CD14-positive monocyte (primary cell): ENCODE data around the gene PRM2. TPM values are rescaled to one million over a fixed set of nuclear protein-coding genes. Genes with fewer than 3 reads are reported as not detected.

Experiments used
- DNase-seq, 3 donors: peaks; one replicate each; pipeline ENCODE4 v3.0.0-alpha.2; 2011 to 2022
- H2AFZ ChIP-seq: 2 replicates; pipeline ENCODE4 v1.6.0; 2012; ENCODE audit warnings: mild to moderate bottlenecking, low read depth, low read length, inconsistent platforms; ENCODE audit not compliant: insufficient read depth, poor library complexity, severe bottlenecking
- H3K27ac ChIP-seq, 2 donors: 1 replicate in 1 of 2; 2 replicates in 1 of 2; pipeline ENCODE4 v1.5.1; 2012 to 2013; ENCODE audit warnings: low read length in 2 of 2, control low read depth in 1 of 2, inconsistent platforms in 1 of 2, low read depth in 1 of 2, mild to moderate bottlenecking in 1 of 2
- H3K27me3 ChIP-seq, 2 donors: one replicate each; pipeline versions ENCODE4 v1.6.0 to v1.6.1; 2011 to 2013; ENCODE audit warnings: low read length in 2 of 2; ENCODE audit not compliant: control insufficient read depth in 2 of 2, insufficient read depth in 2 of 2
- H3K36me3 ChIP-seq, 2 donors: replicated peaks in 1 of 2; 1 replicate in 1 of 2; 2 replicates in 1 of 2; pipeline versions ENCODE4 v1.5.1 to v1.6.1; 2012 to 2013; ENCODE audit warnings: low read length in 2 of 2, control low read depth in 1 of 2, inconsistent platforms in 1 of 2, mild to moderate bottlenecking in 1 of 2; ENCODE audit not compliant: insufficient read depth in 2 of 2, control insufficient read depth in 1 of 2
- H3K4me1 ChIP-seq, 2 donors: 1 replicate in 1 of 2; 2 replicates in 1 of 2; pipeline versions ENCODE4 v1.5.1 to v1.6.1; 2012 to 2013; ENCODE audit warnings: low read length in 2 of 2, control low read depth in 1 of 2, inconsistent platforms in 1 of 2, mild to moderate bottlenecking in 1 of 2, moderate library complexity in 1 of 2; ENCODE audit not compliant: insufficient read depth in 2 of 2, control insufficient read depth in 1 of 2
- H3K4me2 ChIP-seq: replicated peaks from 2 replicates; pipeline ENCODE3; 2012; ENCODE audit warnings: low read length, moderate library complexity, mild to moderate bottlenecking; ENCODE audit not compliant: poor library complexity, severe bottlenecking; ENCODE audit errors: extremely low read depth
- H3K4me3 ChIP-seq, 3 experiments: fragments of 200-600 bp in 1 of 3; sonication (generic) in 1 of 3; replicated peaks in 1 of 3; 1 replicate in 2 of 3; 2 replicates in 1 of 3; pipeline ENCODE4 v1.5.1; 2011 to 2013; ENCODE audit warnings: low read length in 3 of 3, mild to moderate bottlenecking in 3 of 3, control low read depth in 2 of 3, low read depth in 2 of 3, inconsistent platforms in 1 of 3, moderate library complexity in 1 of 3
- H3K79me2 ChIP-seq: 2 replicates; pipeline ENCODE4 v1.6.0; 2012; ENCODE audit warnings: mild to moderate bottlenecking, control low read depth, inconsistent platforms, low read length, moderate library complexity; ENCODE audit not compliant: insufficient read depth
- H3K9ac ChIP-seq: 2 replicates; pipeline ENCODE4 v1.6.0; 2017; ENCODE audit warnings: low read length, mild to moderate bottlenecking; ENCODE audit not compliant: insufficient read depth, poor library complexity, severe bottlenecking
- H3K9me3 ChIP-seq, 2 donors: replicated peaks in 1 of 2; 1 replicate in 1 of 2; 2 replicates in 1 of 2; pipeline versions ENCODE4 v1.5.1 to v1.6.1; 2012 to 2013; ENCODE audit warnings: low read length in 2 of 2, control low read depth in 1 of 2; ENCODE audit not compliant: control insufficient read depth in 1 of 2, insufficient read depth in 1 of 2
- H4K20me1 ChIP-seq: 2 replicates; pipeline ENCODE4 v1.6.0; 2012; ENCODE audit warnings: mild to moderate bottlenecking, low read length, control low read depth, moderate library complexity; ENCODE audit not compliant: insufficient read depth
- H3K27ac Mint-ChIP-seq, 7 donors: one replicate each; pipeline ENCODE4 v1.8.0; 2020; ENCODE audit warnings: mild to moderate bottlenecking in 7 of 7, mixed read lengths in 7 of 7, moderate library complexity in 6 of 7, inconsistent platforms in 2 of 7
- H3K27me3 Mint-ChIP-seq, 3 donors: one replicate each; pipeline ENCODE4 v1.8.0; 2021 to 2022; ENCODE audit warnings: low read depth in 3 of 3, mild to moderate bottlenecking in 3 of 3, mixed read lengths in 3 of 3, moderate library complexity in 3 of 3, inconsistent platforms in 1 of 3
- H3K36me3 Mint-ChIP-seq, 2 donors: one replicate each; pipeline ENCODE4 v1.8.0; 2020; ENCODE audit warnings: mixed read lengths in 2 of 2, inconsistent platforms in 1 of 2, mild to moderate bottlenecking in 1 of 2
- H3K4me1 Mint-ChIP-seq: one replicate; pipeline ENCODE4 v1.8.0; 2020; ENCODE audit warnings: mild to moderate bottlenecking, mixed read lengths
- H3K4me3 Mint-ChIP-seq, 2 donors: one replicate each; pipeline ENCODE4 v1.8.0; 2020; ENCODE audit warnings: mild to moderate bottlenecking in 2 of 2, mixed read lengths in 2 of 2, moderate library complexity in 1 of 2
- H3K9me3 Mint-ChIP-seq, 7 donors: one replicate each; pipeline ENCODE4 v1.8.0; 2020 to 2022; ENCODE audit warnings: mixed read lengths in 7 of 7, mild to moderate bottlenecking in 6 of 7, moderate library complexity in 6 of 7, inconsistent platforms in 2 of 7
- WGBS: methylation state at CpG from one replicate; pipeline ENCODE4 v1.1.5; 2013; ENCODE audit warnings: missing lambda C conversion rate; ENCODE audit not compliant: insufficient coverage; 5-methylcytosine and 5-hydroxymethylcytosine counted together
- intact Hi-C, 2 donors: fragments of 100-400 bp; cut with micrococcal nuclease; formaldehyde crosslinking; loops; one replicate each; pipeline versions ENCODE4 v1.15.0 to v1.15.1; 2023
- polyA plus RNA-seq, 3 donors: library from polyadenylated mRNA; depleted of rRNA in 1 of 3; unstranded in 2 of 3; stranded (reverse) in 1 of 3; fragments of 300-500 nt in 2 of 3; fragments of >200 nt in 1 of 3; fragmentation: Illumina TruSeq in 2 of 3; gene quantifications; 1 replicate in 2 of 3; 2 replicates in 1 of 3; pipeline ENCODE4 v1.2.3, GENCODE V29; 2012 to 2021
- TF ChIP-seq, protein P1 (sequence below): fragments of 200-600 bp; IDR thresholded peaks from one replicate; pipeline ENCODE4 v1.8.0; 2022; ENCODE audit warnings: antibody characterized with exemption, mild to moderate bottlenecking

PRM2 gene
- polyA plus RNA-seq, 3 donors, result not detected

DNA sequence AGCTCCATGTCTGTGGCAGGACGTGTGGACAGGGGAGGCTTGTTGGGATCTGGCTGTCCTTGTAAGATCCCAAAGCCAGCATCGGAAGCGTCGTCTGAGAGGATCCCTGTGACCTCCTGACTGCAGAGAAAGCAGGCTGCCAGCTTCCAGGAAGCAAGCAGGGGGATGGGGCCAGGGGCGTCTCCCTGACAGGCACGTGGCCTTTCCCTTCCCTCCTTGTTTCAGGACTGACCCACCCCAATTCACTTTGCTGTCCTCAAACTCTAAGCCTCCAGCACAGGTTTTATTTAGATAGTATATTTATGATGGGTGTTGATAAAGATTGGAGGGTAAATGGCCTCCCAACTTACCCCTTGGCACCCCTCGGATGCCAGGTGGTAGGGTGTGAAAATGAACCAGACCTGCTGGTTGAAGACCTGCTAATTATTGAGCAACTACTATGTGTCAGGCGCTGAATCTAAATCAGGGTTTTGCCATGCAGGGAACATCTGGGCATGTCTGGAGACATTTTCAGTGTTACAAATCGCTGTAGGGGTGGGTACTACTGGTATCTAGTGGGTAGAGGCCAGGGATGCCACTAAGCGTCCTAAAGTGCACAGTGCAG, 44.8 kb downstream of the PRM2 start:
- no peak overlapping the region for H3K4me2 ChIP-seq
- H3K4me3 ChIP-seq, result no peak overlapping the region
- H3K9me3 ChIP-seq, result no peaks in the 10 kb centered on the region
- 81% methylated on average over 7 of the region's 10 CpGs for WGBS
- no peaks in the 10 kb centered on the region for H4K20me1 ChIP-seq
- intact Hi-C loops, result loop anchor here in 1 of 2 donors (5.0 kb wide), 1 partner anchor 551 kb away; no protein-coding TSS in a partner anchor
- H3K27me3 ChIP-seq, result no peaks in the 10 kb centered on the region
- Mint-ChIP-seq H3K9me3 (peaks cover 0 to 3% (median 0%) of the 10 kb centered on the region in 7 donors), H3K4me3 (no peak overlapping the region), H3K27ac (no peak overlapping the region), H3K36me3 (no peaks in the 10 kb centered on the region), H3K4me1 (peaks cover 36% of the 10 kb centered on the region), H3K27me3 (peaks cover 4 to 15% (median 7%) of the 10 kb centered on the region in 3 donors)
- H3K27ac ChIP-seq, result no peak overlapping the region
- H2AFZ ChIP-seq, result no peak overlapping the region
- no peak for DNase-seq
- no peaks in the 10 kb centered on the region for H3K36me3 ChIP-seq
- H3K79me2 ChIP-seq, result no peaks in the 10 kb centered on the region
- H3K9ac ChIP-seq, result no peak overlapping the region
- H3K4me1 ChIP-seq, result peaks cover 31 to 34% of the 10 kb centered on the region in 2 donors
- TF ChIP-seq, protein P1, sequence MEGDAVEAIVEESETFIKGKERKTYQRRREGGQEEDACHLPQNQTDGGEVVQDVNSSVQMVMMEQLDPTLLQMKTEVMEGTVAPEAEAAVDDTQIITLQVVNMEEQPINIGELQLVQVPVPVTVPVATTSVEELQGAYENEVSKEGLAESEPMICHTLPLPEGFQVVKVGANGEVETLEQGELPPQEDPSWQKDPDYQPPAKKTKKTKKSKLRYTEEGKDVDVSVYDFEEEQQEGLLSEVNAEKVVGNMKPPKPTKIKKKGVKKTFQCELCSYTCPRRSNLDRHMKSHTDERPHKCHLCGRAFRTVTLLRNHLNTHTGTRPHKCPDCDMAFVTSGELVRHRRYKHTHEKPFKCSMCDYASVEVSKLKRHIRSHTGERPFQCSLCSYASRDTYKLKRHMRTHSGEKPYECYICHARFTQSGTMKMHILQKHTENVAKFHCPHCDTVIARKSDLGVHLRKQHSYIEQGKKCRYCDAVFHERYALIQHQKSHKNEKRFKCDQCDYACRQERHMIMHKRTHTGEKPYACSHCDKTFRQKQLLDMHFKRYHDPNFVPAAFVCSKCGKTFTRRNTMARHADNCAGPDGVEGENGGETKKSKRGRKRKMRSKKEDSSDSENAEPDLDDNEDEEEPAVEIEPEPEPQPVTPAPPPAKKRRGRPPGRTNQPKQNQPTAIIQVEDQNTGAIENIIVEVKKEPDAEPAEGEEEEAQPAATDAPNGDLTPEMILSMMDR, result no peak

DNA sequence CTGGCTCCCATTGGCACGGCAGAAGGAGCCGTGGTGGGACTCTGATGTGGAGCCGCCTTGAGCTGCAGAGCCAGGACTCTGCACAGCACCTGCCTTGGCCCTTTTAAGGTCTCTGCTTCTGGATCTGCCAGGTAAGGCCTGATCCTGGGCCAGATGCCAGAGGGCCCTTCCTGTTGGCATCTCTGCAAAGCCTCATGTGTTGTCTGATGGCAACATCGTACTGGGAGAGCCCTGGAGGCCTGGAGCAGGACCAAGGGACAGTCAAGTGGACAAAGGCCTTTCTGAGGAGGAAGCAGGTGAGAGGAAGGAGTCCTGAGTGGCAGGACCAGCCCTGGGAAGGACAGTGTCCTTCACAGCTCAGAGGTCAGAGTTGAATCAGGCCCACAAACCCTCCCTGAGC, 46.4 kb downstream of the PRM2 start:
- 95% methylated on average over 4 of the region's 4 CpGs for whole genome bisulfite sequencing
- H3K4me1 Mint-ChIP-seq, result peaks cover 37% of the 10 kb centered on the region

More for the DNA sequence above, 46.4 kb downstream of the PRM2 start:
- H3K27ac ChIP-seq, result no peak overlapping the region
- DNase-seq, result no peak
- H3K27ac Mint-ChIP-seq, result no peak overlapping the region
- no peaks in the 10 kb centered on the region for H3K79me2 ChIP-seq
- no peaks in the 10 kb centered on the region for H3K36me3 ChIP-seq
- no peaks in the 10 kb centered on the region for H4K20me1 ChIP-seq
- H3K36me3 Mint-ChIP-seq, result no peaks in the 10 kb centered on the region
- H3K9ac ChIP-seq, result no peak overlapping the region
- H3K4me1 ChIP-seq, result peaks cover 26 to 31% of the 10 kb centered on the region in 2 donors
- H3K4me3 Mint-ChIP-seq, result no peak overlapping the region
- no peaks in the 10 kb centered on the region for H3K9me3 ChIP-seq
- peaks cover 4 to 15% (median 6%) of the 10 kb centered on the region in 3 donors for H3K27me3 Mint-ChIP-seq
- intact Hi-C loops, result loop anchor here in 1 of 2 donors (5.0 kb wide), 1 partner anchor 552 kb away; no protein-coding TSS in a partner anchor
- H3K4me2 ChIP-seq, result no peak overlapping the region
- no peaks in the 10 kb centered on the region for H3K27me3 ChIP-seq
- no peak overlapping the region for H2AFZ ChIP-seq
- H3K9me3 Mint-ChIP-seq, result peaks cover 0 to 3% (median 0%) of the 10 kb centered on the region in 7 donors
- TF ChIP-seq, protein P1, result no peak
- H3K4me3 ChIP-seq, result no peak overlapping the region
